Activated CD4-positive, alpha-beta T cell treated with anti-CD3 and anti-CD28 coated beads, Interleukin-2, Interleukin-4, amounts not matched to agents 100 ng/mL and 50 ng/mL, durations not matched to agents 16 hours and 8 hours (primary cell): ENCODE data around the gene IL17RD.

Source experiments
- DNase-seq: peaks from one replicate; pipeline ENCODE4 v3.0.0-alpha.2; 2020; ENCODE audit warnings: low spot score

Gene IL17RD

DNA sequence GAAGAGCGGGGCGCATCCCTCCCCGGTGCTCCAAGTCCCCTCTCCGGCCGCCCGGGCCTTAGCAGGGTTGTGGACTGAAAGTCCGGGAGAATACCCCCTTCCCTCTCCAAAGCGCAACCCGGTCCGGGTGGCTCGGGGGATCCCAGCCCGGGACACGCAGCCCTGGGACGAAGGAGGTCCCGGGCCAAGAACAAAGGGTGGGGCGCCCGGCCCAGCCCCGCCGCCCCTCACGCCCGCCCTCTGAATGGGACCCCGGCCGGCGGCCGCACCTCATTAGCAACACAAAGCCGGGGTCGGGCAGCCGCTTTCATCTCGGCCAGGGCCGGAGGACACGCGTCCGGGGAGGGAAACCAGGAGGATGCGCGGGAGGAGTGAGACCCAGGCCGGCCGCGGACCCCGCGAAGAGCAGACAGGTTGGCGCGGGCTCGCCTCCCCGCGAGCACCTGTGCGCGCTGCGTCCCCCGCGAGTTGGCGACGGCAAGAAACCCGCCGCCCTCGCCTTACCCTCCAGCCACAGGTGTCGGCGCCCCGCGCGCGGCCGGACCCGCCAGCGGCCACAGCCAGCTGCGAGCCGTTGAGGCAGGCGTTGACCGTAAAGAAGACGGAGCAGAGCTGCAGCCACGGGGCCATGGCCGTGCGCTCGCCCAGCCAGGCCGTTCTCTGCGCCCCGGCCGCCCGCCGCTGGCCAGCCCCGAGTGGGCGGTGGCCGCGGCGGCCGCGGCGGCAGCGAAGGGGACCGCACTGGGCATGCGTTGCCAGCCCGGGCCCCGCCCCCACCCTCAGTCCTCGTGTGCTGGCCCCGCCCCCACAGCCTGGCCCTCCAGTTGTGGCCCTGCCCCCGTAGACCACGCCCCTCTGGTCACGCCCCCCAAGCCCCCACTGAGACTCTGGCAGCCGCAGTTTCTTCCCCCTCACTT lies at the start of gene IL17RD:
TSS of gene IL17RD (minus strand) at position 697 of the 917 bp plus-strand sequence. CDS start at position 630, 67 bp downstream.
- DNase-seq = peak; percentile 53

DNA sequence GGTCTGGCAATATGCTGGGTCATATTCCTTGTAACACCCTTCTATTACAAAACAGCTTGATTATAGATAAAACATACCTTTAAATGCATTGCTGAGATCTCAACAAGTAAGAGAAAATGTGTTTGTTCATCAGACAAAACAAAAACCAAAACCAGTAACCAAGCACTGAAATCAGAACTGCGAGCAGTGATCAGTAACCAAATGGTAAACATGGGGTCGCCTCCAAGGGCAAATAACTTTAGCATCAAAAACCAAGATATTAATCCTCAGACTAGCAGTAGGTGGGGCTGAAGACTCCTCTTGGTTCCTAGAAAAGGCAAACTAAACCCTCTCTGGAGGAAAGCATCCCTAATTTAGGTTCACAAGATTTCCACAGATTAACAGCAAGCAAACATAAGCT lies 41.3 kb upstream of the IL17RD start:
- no peak for DNase-seq

DNA sequence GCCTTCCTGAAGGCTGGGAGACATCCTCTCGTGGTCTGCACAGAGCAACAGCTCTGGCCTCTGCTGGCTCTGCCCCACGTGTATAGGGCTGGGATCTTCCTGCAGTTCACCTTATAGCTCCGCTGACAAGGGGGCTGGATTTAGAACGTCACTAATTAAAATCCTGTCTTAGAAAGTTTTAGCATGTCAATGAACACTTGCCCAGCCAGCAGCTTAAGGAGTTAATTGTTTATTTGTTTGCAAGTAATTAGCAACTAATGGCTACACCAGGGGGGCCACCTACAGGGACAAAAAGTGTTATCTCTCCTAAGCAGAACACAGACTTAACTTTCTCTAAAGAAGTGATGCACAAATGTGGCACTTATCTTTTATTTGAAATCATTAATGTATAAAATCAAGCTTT lies 34.7 kb upstream of the IL17RD start, which contains the start of gene HESX1:
TSS of gene HESX1 (minus strand) at position 84 of the 403 bp plus-strand sequence. CDS start at position 24, 60 bp downstream.
- DNase-seq = no peak

DNA sequence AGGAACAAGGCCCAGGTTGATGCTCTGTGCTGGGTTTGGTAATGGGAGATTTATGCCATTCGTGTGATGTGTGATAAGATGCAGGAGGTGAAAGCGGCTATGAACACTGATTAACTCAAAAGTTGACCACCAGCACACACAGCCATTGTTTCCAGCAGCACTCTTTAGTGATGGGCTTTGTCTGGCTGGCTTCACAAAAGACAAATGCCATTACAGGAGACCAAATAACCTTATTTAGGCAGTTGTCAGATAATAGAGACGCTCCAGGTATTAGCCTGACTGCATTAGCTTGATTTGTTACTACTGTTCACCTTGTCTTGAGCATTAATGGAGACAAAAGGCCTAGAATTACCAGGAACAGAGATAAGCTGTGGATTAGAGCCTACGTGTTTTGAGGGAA lies 29.5 kb upstream of the IL17RD start:
- no peak for DNase-seq

DNA sequence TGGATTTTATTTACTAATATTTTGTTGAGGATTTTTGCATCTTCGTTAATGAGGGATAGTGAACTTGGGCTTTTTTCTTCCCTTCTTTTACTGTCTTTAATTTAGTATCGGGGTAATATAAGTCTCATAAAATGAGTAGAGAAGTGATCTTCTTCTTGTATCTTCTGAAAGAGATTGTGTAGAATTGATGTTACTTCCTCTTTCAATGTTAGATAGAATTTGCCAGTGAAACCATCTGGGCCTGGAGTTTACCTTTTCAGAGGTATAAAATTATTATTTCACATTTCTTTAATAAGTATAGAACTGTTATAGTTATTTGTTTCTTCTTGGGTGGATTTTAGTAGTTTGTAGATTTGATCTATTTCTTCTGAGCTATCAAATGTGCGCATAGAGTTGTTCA lies 26.9 kb upstream of the IL17RD start:
- no peak for DNase-seq

DNA sequence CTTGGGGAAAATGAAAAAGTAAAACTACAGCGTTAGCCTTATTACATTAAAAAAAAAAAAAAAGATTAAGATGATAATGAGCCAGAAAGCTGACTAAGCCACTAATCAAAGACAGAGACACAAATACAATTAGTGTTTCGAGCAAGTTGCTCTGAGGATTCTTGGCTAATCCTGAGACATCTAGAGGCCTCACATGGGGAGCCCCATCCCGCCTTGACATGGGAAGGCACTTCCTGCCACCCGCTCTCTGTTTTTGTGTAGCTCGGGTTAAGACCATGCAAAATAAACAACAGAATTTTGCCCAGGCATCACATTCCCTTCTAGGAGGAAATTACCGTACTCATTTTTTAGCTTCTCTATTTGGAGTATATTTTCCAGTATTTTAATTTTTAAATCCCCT lies 19.4 kb upstream of the IL17RD start:
- DNase-seq = no peak

DNA sequence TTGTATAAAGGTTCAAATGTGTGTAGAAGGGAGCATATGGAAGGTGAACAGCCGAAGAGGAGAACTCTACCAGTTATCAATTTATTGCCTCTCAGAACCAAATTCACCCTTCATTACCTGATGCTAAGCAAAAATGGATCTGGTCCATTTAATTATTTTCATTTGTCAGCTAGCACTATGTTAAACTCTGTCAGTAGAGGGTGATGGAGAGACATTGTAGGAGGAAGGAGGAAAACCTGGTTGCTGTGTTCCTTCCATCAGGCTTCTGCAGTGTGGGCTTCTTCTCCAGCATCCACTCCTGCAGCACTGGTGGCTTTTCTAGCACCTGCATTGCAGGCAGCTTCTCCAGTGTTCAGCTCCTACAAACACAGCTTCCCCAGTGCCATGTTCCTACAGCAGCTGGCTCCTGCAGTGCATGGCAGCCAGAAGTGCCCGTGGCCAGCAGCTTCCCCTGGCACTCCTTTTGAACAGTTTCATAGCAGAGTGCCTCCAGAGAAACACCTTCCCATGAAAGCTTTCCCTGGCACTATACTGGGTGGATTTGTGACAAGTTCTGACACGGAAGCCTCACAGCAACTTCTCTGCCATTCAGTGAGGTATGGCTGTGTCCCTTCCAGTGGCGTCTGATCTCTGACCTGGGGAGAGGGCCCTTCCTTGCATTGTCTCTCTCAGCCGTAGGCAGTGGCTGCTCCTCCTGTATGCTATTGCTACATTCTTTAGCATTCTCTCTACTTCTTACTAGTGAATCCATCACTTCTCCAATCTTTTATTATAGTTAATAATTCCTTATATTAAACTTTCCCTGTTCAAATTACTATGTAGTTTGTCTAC lies 14.6 kb upstream of the IL17RD start:
- no peak for DNase-seq

DNA sequence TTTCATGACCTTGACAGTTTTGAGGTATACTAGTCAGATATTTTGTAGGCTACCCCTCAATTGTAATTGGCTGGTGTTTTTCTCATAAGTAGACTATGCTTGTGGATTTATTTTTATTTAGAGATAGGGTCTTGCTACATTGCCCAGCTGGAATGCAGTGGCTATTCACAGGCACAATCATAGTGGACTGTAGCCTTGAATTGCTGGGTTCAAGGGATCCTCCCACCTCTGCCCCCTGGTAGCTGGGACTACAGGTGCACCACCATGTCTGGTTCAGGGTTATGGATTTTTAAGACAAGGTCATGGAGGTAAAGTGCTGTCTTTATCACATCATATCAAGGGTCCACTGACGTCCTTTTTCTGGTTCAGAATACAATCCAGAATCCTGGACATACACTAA lies 10.9 kb upstream of the IL17RD start:
- no peak for DNase-seq

DNA sequence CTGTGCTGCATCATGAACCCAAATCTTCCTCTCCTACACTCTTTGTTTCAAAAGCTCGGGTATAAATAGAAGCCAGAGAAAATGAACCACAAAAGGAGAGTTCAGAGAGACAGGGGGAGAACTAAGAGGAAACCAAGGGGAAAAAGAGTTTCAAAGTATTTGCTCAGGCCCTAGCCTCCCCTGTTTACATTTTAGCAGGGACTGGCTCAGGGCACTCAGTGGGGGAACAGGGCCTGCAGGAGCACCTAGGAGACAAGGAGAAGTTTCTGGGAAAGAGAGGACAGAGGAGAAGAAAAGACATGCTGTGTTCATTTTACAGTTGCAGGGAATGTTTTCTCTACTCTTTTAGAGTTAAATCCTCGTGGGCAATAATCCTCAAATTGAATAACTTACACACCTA lies 8.5 kb upstream of the IL17RD start:
- no peak for DNase-seq

DNA sequence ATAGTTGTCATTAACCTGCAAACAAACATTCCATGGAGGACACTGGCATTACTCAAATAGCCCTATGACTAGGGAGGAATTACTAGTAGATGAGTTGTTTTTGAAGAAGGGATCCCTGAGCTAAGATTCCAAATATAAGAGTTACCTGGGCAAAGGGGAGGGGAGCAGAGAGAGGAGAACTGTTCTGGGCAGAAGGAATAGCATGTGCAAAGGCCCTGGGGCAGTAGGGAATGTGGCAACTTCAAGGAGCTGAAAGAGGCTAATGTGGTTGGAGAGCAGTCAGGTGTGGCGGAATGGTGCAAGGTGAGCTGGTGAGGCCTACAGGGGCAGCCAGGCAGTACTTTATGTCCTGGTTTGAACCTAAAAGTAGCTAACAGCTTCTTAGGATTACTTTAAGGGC lies 5.8 kb upstream of the IL17RD start:
- DNase-seq = no peak

DNA sequence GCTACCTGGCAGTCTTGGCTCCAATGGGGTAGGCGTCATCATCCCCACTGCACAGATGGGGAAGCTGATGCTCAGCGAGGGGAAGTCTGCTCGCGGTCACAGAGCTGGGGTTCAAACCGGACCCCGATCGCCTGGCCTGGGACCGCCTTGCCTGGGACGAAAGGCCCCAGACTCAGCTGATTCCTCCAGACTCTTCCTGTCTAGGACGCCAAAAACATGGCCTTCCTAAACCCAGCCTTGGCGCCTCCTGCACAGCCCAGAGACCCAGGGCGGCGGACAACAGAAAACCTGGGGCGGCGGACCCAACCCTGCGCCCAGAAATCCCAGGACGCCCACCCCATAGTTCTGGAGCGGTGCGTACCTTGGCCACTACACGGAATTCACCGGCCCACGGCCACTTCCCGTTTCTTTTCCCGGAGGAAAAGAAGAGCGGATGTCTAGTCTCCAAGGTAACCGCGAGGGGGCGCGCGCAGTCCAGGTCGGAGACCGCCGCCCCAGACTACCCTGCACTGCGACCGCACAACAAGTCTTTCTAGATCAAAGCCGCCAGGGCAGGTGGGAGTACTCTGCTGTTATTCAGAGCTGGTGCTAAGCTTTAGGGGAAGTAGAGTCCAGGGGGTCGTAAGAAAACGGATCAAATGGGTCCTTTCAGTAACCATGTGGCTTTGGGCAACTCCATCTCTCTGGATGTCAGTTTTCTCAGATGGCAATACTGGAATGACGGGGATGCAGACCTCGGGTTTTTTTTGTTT lies 4.9 kb upstream of the IL17RD start:
- DNase-seq = peak; percentile 70

DNA sequence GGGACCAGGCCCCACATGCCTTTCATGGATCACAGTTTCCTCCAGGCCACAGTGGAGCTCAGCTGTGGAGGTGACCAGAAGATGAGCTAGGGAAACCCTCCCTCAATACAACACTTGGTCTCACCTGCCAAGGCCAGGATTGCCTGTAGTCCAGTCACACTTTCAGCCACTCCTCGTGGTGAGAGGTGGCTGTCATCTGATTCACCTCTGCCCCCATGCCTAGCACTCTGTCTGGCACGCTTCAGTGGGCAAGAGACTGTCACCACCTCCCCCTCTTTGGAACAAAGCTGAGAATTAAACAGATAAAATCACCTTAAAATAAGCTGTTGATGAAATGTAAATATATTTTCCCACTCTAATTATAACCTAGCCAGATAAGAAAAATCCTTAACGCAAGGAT lies 4.0 kb upstream of the IL17RD start:
- DNase-seq = no peak

DNA sequence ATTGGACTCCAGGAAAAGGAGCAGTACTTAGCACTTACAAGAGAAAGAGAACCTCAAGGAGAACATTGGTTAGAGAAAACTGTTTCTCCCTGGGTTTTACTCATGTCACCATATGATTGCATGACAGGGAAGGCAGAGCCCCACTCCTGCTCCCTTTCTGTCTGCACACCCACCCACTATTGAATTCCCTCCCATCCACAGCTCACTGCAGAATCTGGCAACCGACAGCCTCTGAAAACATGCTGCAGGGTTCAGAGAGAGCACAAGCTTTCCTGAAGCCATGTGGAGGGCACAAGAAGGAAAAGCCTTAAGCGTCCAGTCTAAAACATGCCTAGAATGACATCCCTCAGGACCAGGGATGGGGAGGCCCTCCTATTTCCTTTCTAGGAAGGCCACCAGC lies 3.0 kb upstream of the IL17RD start:
- no peak for DNase-seq

DNA sequence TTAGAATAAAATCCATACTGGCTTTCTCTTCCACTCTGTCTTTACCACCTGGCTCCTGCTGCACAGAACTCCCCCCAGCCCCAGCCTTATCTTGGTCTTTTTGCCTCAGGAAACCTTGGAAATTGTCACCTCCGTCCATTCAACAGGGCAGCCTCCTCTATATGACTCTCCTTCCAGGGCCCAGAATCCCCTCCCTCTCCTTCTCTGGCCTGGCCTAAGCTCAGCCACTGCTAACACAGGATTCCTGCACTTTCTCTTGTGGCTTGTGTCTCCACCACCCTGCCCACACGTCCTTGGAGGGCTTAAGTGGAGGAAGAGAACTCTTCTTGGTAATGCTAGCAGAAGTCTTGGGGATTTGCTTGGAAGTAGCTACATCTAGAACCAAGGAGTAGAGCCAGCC lies 1.5 kb upstream of the IL17RD start:
- DNase-seq = no peak

DNA sequence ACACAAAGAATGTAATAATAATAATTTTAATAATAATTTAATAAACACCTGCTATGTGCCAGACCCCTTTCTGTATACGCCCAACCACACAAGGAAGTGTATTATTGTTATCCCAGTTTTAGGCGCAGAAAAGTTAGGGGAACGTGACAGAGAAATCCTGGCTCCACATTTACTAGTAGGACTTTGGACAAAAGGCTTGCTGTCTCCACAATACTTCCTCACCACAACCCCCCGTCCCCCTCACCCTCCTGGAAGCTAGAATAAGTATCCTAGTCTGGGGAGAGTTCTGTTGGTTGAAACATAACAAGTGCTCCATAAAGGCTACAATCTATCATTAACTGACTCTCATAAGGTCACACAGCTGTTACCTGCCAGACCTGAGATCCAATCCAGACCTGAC lies 488 bp upstream of the IL17RD start:
- DNase-seq = no peak

DNA sequence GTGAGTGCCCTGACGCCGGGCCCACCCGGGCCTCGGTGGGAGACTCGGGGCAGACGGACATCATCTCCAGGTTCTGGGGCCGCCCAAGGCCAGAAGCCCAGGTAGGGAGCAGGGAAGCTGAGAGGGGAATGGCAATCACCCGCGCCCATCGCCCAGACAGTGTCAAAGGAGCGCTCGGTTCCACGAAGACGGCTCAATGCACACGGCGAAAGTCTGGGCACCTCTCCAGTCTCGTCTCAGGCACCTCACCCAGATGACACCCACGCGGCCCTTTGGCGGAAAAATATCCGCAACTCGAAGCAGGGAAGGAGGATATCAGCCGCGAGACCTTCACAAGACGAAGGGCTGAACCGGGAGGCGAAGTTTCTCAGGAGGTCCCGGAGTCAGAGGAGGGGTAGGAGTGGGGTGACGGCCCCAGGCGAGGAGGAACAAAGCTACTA lies 916 bp downstream of the IL17RD start:
- no peak for DNase-seq

DNA sequence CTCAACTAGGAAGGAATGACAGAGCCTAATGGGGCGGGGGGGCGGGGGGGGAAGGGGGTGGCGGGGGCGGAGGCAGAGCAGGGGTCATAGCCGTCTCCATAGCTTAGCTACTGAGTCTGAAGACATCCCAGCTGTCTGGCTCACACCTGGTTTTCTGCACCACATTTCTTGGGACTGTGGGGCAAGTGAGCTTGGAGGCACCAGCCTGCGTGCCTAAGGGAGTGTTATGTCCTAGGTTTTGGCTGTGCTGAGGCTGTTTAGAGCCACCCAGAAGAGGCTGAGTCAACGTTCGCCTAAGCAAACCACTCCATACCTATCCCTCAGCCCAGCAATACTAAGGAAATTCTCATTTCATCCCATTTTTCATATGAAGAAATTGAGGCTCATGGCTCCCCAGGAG lies 1.4 kb downstream of the IL17RD start:
- no peak for DNase-seq

DNA sequence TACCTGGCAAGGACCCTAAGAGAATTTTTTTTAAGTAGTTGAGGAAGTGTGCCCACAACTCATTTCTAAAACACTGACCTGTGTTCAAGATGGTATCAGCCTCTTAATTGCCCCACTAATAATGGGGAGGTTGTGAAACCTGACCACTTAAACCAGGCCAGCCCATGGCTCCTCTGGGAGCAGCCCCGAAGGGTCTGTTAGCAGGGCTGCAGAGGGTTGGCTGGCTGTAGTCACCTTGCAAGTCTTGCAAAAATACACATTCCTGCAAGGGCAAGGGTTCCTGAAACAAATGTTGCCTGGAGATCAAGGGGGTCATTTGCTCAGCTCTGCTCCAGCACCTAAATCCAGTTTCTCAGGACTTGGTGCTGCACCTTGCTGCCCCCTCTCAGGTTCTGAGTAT lies 3.2 kb downstream of the IL17RD start:
- no peak for DNase-seq

DNA sequence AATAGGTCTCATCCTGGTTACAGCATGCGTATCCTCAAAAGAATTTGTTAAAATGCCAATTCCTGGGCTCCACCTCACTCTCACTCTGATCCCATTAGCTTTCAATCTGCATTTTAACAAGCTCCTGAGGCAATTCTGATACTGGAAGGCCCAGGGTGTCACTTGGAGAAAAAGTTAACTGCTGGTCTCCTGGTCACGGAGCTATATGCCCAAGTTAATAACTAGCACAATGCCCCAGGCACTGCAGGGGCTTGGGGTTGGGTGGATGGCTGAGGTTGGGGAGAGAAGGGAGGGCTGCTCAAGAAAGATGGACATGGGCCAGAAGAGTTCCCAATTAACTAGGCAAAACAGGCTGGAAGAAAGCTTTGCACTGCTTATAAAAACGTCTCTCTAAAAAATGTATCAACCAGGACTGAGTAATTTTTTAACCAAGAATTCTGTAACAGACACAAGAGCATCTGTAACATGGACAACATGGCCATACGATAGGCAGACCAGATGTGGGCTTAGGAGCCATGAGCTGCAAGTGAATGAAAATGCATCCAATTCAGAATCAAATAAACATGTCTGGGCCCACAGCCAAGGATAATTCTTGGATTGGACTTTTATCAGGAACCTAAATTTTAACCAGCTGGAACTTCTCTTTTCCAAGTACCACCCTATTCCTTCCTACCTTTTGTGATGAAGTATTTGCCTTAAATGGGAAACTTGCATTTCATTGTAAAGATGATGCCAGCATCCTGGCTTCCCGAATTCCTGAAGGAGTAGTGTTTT lies 4.2 kb downstream of the IL17RD start:
- no peak for DNase-seq

DNA sequence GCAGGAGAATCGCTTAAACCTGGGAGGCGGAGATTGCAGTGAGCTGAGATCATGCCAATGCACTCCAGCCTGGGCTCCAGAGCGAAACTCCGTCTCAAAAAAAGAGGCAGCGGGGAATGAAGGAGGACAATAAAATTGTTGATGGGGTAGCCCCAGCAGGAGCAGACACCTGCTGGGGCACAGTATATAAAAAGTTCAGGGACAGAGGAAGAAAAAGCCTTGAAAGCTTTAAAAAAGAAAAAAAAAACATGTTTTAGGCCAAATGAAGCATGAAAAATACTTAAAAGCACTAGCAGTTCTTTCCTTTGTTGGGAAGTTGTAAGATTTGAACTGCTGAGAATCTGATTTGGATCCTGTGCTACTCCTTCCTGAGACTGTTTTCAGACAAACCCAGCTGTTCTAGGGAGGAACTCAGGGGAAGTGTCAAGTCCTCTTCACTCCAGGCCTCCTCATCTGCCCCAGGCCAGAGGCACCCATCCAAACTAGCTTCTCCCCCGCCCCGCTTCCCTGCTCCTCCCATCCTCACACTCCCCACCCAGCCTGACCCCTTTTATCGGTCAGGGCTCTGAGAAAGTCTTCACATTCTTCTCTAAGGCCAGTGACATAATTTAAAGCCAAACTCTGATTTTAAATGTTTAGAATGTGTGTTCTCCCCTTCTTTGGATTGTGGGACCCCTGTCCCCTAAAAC lies 4.9 kb downstream of the IL17RD start:
- DNase-seq = no peak
